NB4 (cell line): ENCODE measurements around the gene NOD1.
A peak's percentile ranks its signal among the peaks of the same experiment; 100 is the strongest.
"Not testable (repeated sequence)": the region's sequence is repeated elsewhere in the genome, so short reads cannot be mapped to it uniquely, and the experiment has no call there.

Experiments used
- DNase-seq: peaks from one replicate; pipeline ENCODE4 v3.0.0; 2010; ENCODE audit warnings: low read depth
- H3K4me3 ChIP-seq: one replicate; pipeline ENCODE4 v1.5.1; 2011; ENCODE audit warnings: mild to moderate bottlenecking, low read depth, low read length, moderate library complexity
- CTCF ChIP-seq: IDR thresholded peaks from one replicate; pipeline ENCODE4 v1.5.1; 2012; ENCODE audit warnings: low read depth, low read length
- MAX ChIP-seq: IDR thresholded peaks from 2 replicates; pipeline ENCODE4 v1.6.1; 2011; ENCODE audit warnings: low read depth, low read length
- MYC ChIP-seq: IDR thresholded peaks from 2 replicates; pipeline ENCODE4 v1.6.1; 2011; ENCODE audit warnings: low read depth, low read length
- POLR2A ChIP-seq: IDR thresholded peaks from 2 replicates; pipeline ENCODE4 v1.6.1; 2011; ENCODE audit warnings: mild to moderate bottlenecking; ENCODE audit not compliant: insufficient read length; ENCODE audit errors: extremely low read depth

The NOD1 gene

GRCh38 chr7:30424506-30424905 lies 54.1 kb downstream of the NOD1 start:
- no peak for DNase-seq
- no peak overlapping the region for H3K4me3 ChIP-seq
- TF ChIP-seq MYC (no peak), POLR2A (no peak), CTCF (no peak), MAX (no peak)

- TF ChIP-seq CTCF (no peak), MAX (no peak), POLR2A (no peak), MYC (no peak)
- no peak overlapping the region for H3K4me3 ChIP-seq
- no peak for DNase-seq
These were observed 54.6 kb downstream of the NOD1 start for GRCh38 chr7:30423788-30424505.

GRCh38 chr7:30422922-30423321 lies 55.7 kb downstream of the NOD1 start:
- TF ChIP-seq MYC (no peak), MAX (peak; percentile 69)
- DNase-seq: no peak
- no peak overlapping the region for H3K4me3 ChIP-seq

- no peak overlapping the region for H3K4me3 ChIP-seq
- DNase-seq: no peak
- TF ChIP-seq MAX: no peak
- TF ChIP-seq POLR2A: no peak
- TF ChIP-seq MYC: no peak
- no peak for TF ChIP-seq CTCF
These were observed 56.9 kb downstream of the NOD1 start for GRCh38 chr7:30421647-30422196.

GRCh38 chr7:30420662-30421061 lies 57.9 kb downstream of the NOD1 start:
- no peak for DNase-seq
- no peak for TF ChIP-seq MAX
- TF ChIP-seq MYC: no peak
- TF ChIP-seq POLR2A: no peak
- TF ChIP-seq CTCF: no peak
- no peak overlapping the region for H3K4me3 ChIP-seq

- not testable (repeated sequence) for DNase-seq, H3K4me3 ChIP-seq
These were observed 58.5 kb downstream of the NOD1 start for GRCh38 chr7:30420080-30420479.

GRCh38 chr7:30413864-30414263 lies 64.7 kb downstream of the NOD1 start:
- DNase-seq: no peak
- TF ChIP-seq MYC (no peak), CTCF (no peak), MAX (no peak), POLR2A (no peak)
- no peak overlapping the region for H3K4me3 ChIP-seq
